HUDEP-2 (cell line): ENCODE data around the gene MX2.
A peak's percentile ranks its signal among the peaks of the same experiment; 100 is the strongest.
"Not testable (repeated sequence)": the region's sequence is repeated elsewhere in the genome, so short reads cannot be mapped to it uniquely, and the experiment has no call there.

Source experiments
- DNase-seq, 76 experiments: peaks; one replicate each; lab custom pipeline; 2025; ENCODE audit not compliant: unreplicated experiment in 76 of 76; lab: John Stamatoyannopoulos, UW

The MX2 gene

GRCh38 chr21:41410767-41411448 is 49.1 kb downstream of the MX2 start:
- DNase-seq: no peak

- DNase-seq: peak in 31 of 76 experiments; percentile 2 to 31 (median 17)
These were observed 49.7 kb downstream of the MX2 start for GRCh38 chr21:41411449-41412089.

GRCh38 chr21:41417505-41417904 is 55.7 kb downstream of the MX2 start:
- DNase-seq: not testable (repeated sequence)

GRCh38 chr21:41418393-41418792 is 56.6 kb downstream of the MX2 start:
- no peak for DNase-seq

GRCh38 chr21:41418956-41419680 is 57.3 kb downstream of the MX2 start:
- DNase-seq: no peak

- peak in 2 of 76 experiments; percentile 3 to 15 for DNase-seq
These were observed 58.4 kb downstream of the MX2 start for GRCh38 chr21:41419921-41420862.

GRCh38 chr21:41420998-41421397 is 59.2 kb downstream of the MX2 start:
- DNase-seq: not testable (repeated sequence)

- DNase-seq: no peak
These were observed 60.9 kb downstream of the MX2 start for GRCh38 chr21:41422546-41423304.

- not testable (repeated sequence) for DNase-seq
These were observed 61.4 kb downstream of the MX2 start for GRCh38 chr21:41423305-41423636.

- no peak for DNase-seq
These were observed 63.7 kb downstream of the MX2 start for GRCh38 chr21:41425588-41425953.

- DNase-seq: no peak
These were observed 64.3 kb downstream of the MX2 start, which contains the start of gene MX1 for GRCh38 chr21:41425954-41426675. Gene MX1, plus strand, starts transcription at chr21:41426239. Its CDS starts 5,832 bp downstream, at chr21:41432071.

- no peak for DNase-seq
These were observed 65.0 kb downstream of the MX2 start for GRCh38 chr21:41426676-41427404.

GRCh38 chr21:41427556-41427955 is 65.7 kb downstream of the MX2 start:
- no peak for DNase-seq

- no peak for DNase-seq
These were observed 66.5 kb downstream of the MX2 start for GRCh38 chr21:41428311-41428710.

- no peak for DNase-seq
These were observed 67.0 kb downstream of the MX2 start for GRCh38 chr21:41428847-41429246.

GRCh38 chr21:41429305-41429704 is 67.5 kb downstream of the MX2 start:
- DNase-seq: no peak

GRCh38 chr21:41429925-41430491 is 68.2 kb downstream of the MX2 start:
- no peak for DNase-seq

GRCh38 chr21:41431788-41432548 is 70.1 kb downstream of the MX2 start:
- DNase-seq: no peak
